Breast epithelium (tissue), 3 donors: ENCODE measurements around the gene BCL2L2.

Source experiments
- POLR2A ChIP-seq: fragments of 450-650 bp; IDR thresholded peaks from one replicate; pipeline ENCODE4 v1.6.1; 2016; ENCODE audit warnings: antibody characterized with exemption, mild to moderate bottlenecking, moderate library complexity
- POLR2AphosphoS5 ChIP-seq, 3 donors: sonication (generic); formaldehyde crosslinking; IDR thresholded peaks; one replicate each; pipeline ENCODE4 v1.6.1; 2017; ENCODE audit warnings: antibody characterized with exemption in 3 of 3
- TF ChIP-seq, protein P1 (sequence below), 3 donors: fragments of 450-650 bp; IDR thresholded peaks; one replicate each; pipeline ENCODE4 v1.5.1; 2016 to 2017; ENCODE audit warnings: antibody characterized with exemption in 3 of 3, mild to moderate bottlenecking in 3 of 3, moderate library complexity in 3 of 3

DNA sequence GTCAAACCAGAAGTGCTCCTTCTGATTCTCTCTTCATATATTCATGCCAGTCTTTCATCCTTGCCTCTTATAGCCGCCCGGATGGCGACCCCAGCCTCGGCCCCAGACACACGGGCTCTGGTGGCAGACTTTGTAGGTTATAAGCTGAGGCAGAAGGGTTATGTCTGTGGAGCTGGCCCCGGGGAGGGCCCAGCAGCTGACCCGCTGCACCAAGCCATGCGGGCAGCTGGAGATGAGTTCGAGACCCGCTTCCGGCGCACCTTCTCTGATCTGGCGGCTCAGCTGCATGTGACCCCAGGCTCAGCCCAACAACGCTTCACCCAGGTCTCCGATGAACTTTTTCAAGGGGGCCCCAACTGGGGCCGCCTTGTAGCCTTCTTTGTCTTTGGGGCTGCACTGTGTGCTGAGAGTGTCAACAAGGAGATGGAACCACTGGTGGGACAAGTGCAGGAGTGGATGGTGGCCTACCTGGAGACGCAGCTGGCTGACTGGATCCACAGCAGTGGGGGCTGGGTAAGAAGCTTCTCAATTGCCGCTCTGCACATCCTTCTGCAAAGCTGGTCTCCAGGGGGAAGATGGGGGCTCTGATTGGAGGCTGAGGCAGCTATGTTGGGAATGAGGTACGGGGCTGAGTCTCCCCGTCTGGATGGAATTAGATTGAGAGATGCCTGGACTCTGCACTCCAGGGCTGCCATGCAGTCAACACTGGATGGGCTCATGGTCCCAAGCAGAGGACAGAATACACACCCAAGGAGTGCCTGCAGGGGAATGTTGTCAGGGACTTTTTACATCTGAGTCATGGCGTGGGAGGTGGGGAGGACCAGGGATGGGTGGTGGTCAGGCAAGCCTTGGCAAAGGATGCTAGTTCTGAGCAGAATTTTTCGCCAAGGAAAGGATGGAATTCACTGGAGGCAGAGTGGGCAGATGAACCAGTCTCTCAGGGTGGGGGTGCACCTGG lies 1.3 kb downstream of the BCL2L2 start:
- TF ChIP-seq, protein P1, sequence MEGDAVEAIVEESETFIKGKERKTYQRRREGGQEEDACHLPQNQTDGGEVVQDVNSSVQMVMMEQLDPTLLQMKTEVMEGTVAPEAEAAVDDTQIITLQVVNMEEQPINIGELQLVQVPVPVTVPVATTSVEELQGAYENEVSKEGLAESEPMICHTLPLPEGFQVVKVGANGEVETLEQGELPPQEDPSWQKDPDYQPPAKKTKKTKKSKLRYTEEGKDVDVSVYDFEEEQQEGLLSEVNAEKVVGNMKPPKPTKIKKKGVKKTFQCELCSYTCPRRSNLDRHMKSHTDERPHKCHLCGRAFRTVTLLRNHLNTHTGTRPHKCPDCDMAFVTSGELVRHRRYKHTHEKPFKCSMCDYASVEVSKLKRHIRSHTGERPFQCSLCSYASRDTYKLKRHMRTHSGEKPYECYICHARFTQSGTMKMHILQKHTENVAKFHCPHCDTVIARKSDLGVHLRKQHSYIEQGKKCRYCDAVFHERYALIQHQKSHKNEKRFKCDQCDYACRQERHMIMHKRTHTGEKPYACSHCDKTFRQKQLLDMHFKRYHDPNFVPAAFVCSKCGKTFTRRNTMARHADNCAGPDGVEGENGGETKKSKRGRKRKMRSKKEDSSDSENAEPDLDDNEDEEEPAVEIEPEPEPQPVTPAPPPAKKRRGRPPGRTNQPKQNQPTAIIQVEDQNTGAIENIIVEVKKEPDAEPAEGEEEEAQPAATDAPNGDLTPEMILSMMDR (IDR thresholded peaks at IDR 0.05) = no peak
- TF ChIP-seq POLR2AphosphoS5 (IDR thresholded peaks at IDR 0.05) (no peak), POLR2A (no peak)
